Thyroid gland (tissue), 4 donors: ENCODE results near the gene KCNJ3. TPM values are rescaled to one million over a fixed set of nuclear protein-coding genes. Genes with fewer than 3 reads are reported as not detected.

Experiments
- DNase-seq, 2 donors: peaks; one replicate each; pipeline ENCODE4 v3.0.0-alpha.2; 2019
- H3K27ac ChIP-seq, 3 donors: fragments of 200-600 bp; sonication (generic); 1 replicate in 2 of 3; 2 replicates in 1 of 3; pipeline ENCODE4 v1.5.1; 2016 to 2019; ENCODE audit warnings: mild to moderate bottlenecking in 1 of 3, moderate library complexity in 1 of 3
- H3K27me3 ChIP-seq: fragments of 200-600 bp; sonication (generic); one replicate; pipeline ENCODE4 v1.5.1; 2019
- H3K36me3 ChIP-seq, 2 donors: fragments of 200-600 bp; sonication (generic); one replicate each; pipeline ENCODE4 v1.5.1; 2016 to 2019
- H3K4me1 ChIP-seq, 2 donors: fragments of 200-600 bp; sonication (generic); one replicate each; pipeline ENCODE4 v1.5.1; 2017 to 2019
- H3K4me3 ChIP-seq, 3 donors: fragments of 200-600 bp; sonication (generic); replicated peaks in 1 of 3; 1 replicate in 2 of 3; 2 replicates in 1 of 3; pipeline ENCODE4 v1.5.1; 2016; ENCODE audit warnings: mild to moderate bottlenecking in 1 of 3
- H3K9me3 ChIP-seq: fragments of 200-600 bp; sonication (generic); one replicate; pipeline ENCODE4 v1.5.1; 2017
- CTCF ChIP-seq, 6 experiments: fragments of 200-600 bp in 3 of 6; fragments of 450-650 bp in 3 of 6; sonication (generic) in 3 of 6; IDR thresholded peaks; one replicate each; pipeline ENCODE4 v1.5.1; 2016 to 2019; ENCODE audit warnings: antibody characterized with exemption in 6 of 6, mild to moderate bottlenecking in 2 of 6, inconsistent platforms in 1 of 6, moderate library complexity in 1 of 6
- POLR2A ChIP-seq, 2 donors: fragments of 450-650 bp; IDR thresholded peaks; one replicate each; pipeline ENCODE4 v1.6.1; 2017; ENCODE audit warnings: antibody characterized with exemption in 2 of 2, mild to moderate bottlenecking in 2 of 2, moderate library complexity in 1 of 2
- WGBS, 2 donors: methylation state at CpG; one replicate each; pipeline ENCODE4 v1.1.5; 2017; 5-methylcytosine and 5-hydroxymethylcytosine counted together
- intact Hi-C: fragments of 100-400 bp; cut with DNase I; formaldehyde crosslinking; loops from one replicate; pipeline ENCODE4 v1.15.1; 2023
- total RNA-seq, 4 donors: library from RNA; depleted of rRNA; stranded (reverse); fragments of >200 nt; gene quantifications; one replicate each; pipeline ENCODE4 v1.2.3, GENCODE V29; 2016

KCNJ3 gene
- total RNA-seq, 4 donors from 2014 or later: not detected

GRCh38 chr2:154710078-154710477 lies 11.6 kb downstream of the KCNJ3 start:
- DNase-seq: no peak
- H3K4me3 ChIP-seq: no peak overlapping the region
- TF ChIP-seq CTCF (IDR thresholded peaks at IDR 0.05): no peak
- TF ChIP-seq POLR2A (IDR thresholded peaks at IDR 0.05): no peak
- no peaks in the 10 kb centered on the region for H3K9me3 ChIP-seq
- no peak overlapping the region for H3K27ac ChIP-seq
- H3K4me1 ChIP-seq: no peaks in the 10 kb centered on the region
- H3K36me3 ChIP-seq: no peaks in the 10 kb centered on the region
- 93 to 96% methylated on average over 2 of the region's 2 CpGs for WGBS, 2 donors
- intact Hi-C loops: no loop called here
- no peaks in the 10 kb centered on the region for H3K27me3 ChIP-seq

GRCh38 chr2:154710685-154711084 lies 12.2 kb downstream of the KCNJ3 start:
- intact Hi-C loops: no loop called here
- H3K4me3 ChIP-seq: no peak overlapping the region
- H3K27ac ChIP-seq: no peak overlapping the region
- no peaks in the 10 kb centered on the region for H3K27me3 ChIP-seq
- DNase-seq: no peak
- WGBS, 2 donors: 93 to 95% methylated on average over 2 of the region's 2 CpGs
- no peaks in the 10 kb centered on the region for H3K9me3 ChIP-seq
- H3K4me1 ChIP-seq: no peaks in the 10 kb centered on the region
- no peak for TF ChIP-seq CTCF (IDR thresholded peaks at IDR 0.05)
- TF ChIP-seq POLR2A (IDR thresholded peaks at IDR 0.05): no peak
- no peaks in the 10 kb centered on the region for H3K36me3 ChIP-seq

- no peaks in the 10 kb centered on the region for H3K36me3 ChIP-seq
- no peaks in the 10 kb centered on the region for H3K27me3 ChIP-seq
- H3K9me3 ChIP-seq: no peaks in the 10 kb centered on the region
- no peak overlapping the region for H3K4me3 ChIP-seq
- intact Hi-C loops: no loop called here
- DNase-seq: no peak
- H3K4me1 ChIP-seq: no peaks in the 10 kb centered on the region
- no peak for TF ChIP-seq POLR2A (IDR thresholded peaks at IDR 0.05)
- H3K27ac ChIP-seq: no peak overlapping the region
Measured at GRCh38 chr2:154713675-154714074, 15.2 kb downstream of the KCNJ3 start.

- 66 to 67% methylated on average over 2 of the region's 2 CpGs for WGBS, 2 donors
- no peak overlapping the region for H3K4me3 ChIP-seq
- no peaks in the 10 kb centered on the region for H3K4me1 ChIP-seq
- no peaks in the 10 kb centered on the region for H3K36me3 ChIP-seq
- DNase-seq: no peak
- H3K27ac ChIP-seq: no peak overlapping the region
- no peaks in the 10 kb centered on the region for H3K27me3 ChIP-seq
- H3K9me3 ChIP-seq: no peaks in the 10 kb centered on the region
- no peak for TF ChIP-seq CTCF (IDR thresholded peaks at IDR 0.05)
- no peak for TF ChIP-seq POLR2A (IDR thresholded peaks at IDR 0.05)
- intact Hi-C loops: no loop called here
Measured at GRCh38 chr2:154720651-154721050, 22.2 kb downstream of the KCNJ3 start.

- intact Hi-C loops: no loop called here
- WGBS, 2 donors: 79 to 85% methylated on average over 6 of the region's 6 CpGs
- H3K36me3 ChIP-seq: no peaks in the 10 kb centered on the region
- TF ChIP-seq CTCF (IDR thresholded peaks at IDR 0.05) (no peak), POLR2A (IDR thresholded peaks at IDR 0.05) (no peak)
- H3K4me3 ChIP-seq: no peak overlapping the region
- H3K27ac ChIP-seq: no peak overlapping the region
- no peaks in the 10 kb centered on the region for H3K4me1 ChIP-seq
- H3K9me3 ChIP-seq: no peaks in the 10 kb centered on the region
- no peak for DNase-seq
- H3K27me3 ChIP-seq: no peaks in the 10 kb centered on the region
Measured at GRCh38 chr2:154724194-154724797, 25.8 kb downstream of the KCNJ3 start.

- Histone ChIP-seq H3K4me1 (no peaks in the 10 kb centered on the region), H3K27me3 (no peaks in the 10 kb centered on the region), H3K36me3 (no peaks in the 10 kb centered on the region), H3K9me3 (no peaks in the 10 kb centered on the region), H3K27ac (no peak overlapping the region), H3K4me3 (no peak overlapping the region)
- DNase-seq: no peak
- intact Hi-C loops: no loop called here
- WGBS, 2 donors: 87 to 92% methylated on average over 2 of the region's 2 CpGs
- no peak for TF ChIP-seq POLR2A (IDR thresholded peaks at IDR 0.05)
- TF ChIP-seq CTCF (IDR thresholded peaks at IDR 0.05): no peak
Measured at GRCh38 chr2:154740361-154740760, 41.9 kb downstream of the KCNJ3 start.
